ENCODE results near the gene TMEM45B. TPM values are rescaled to one million over a fixed set of nuclear protein-coding genes. Genes with fewer than 3 reads are reported as not detected.

The TMEM45B gene
- total RNA-seq, 1 experiment from 2014 or later: not detected

Other genes with a start within 250 kb of the TMEM45B start
- 19.0 and 20.1 TPM in 2 replicates for gene NFRKB, start 79.7 kb downstream of the TMEM45B start, total RNA-seq (2014; rRNA removed; shearing (Covaris generic))
- gene PRDM10, start 187.0 kb downstream of the TMEM45B start, total RNA-seq (2014; rRNA removed; shearing (Covaris generic)): 4.6 and 5.5 TPM in 2 replicates

Measured in A172 (cell line).